Measurements from ENCODE around the gene RBM47. TPM values are rescaled to one million over a fixed set of nuclear protein-coding genes. Genes with fewer than 3 reads are reported as not detected.

RBM47 gene
- total RNA-seq, 1 donor from 2014 or later: 61.1 TPM

- TF ChIP-seq POLR2AphosphoS5 (IDR thresholded peaks at IDR 0.05; ENCODE audit: insufficient read depth in 1 of 2, low read depth in 1 of 2): no peak
- TF ChIP-seq POLR2A (IDR thresholded peaks at IDR 0.05): no peak
- TF ChIP-seq CTCF (IDR thresholded peaks at IDR 0.05): no peak
- H3K9me3 ChIP-seq: no peaks in the 10 kb centered on the region
- intact Hi-C loops (cut with DNase I): loop anchor here (1.0 kb wide), 1 partner anchor 13 kb away; no protein-coding TSS in a partner anchor
- no peaks in the 10 kb centered on the region for H3K4me1 ChIP-seq
- DNase-seq (ENCODE audit: extremely low spot score in 2 of 2): no peak
- no peaks in the 10 kb centered on the region for H3K36me3 ChIP-seq
- H3K4me3 ChIP-seq: no peak overlapping the region
- no peaks in the 10 kb centered on the region for H3K27me3 ChIP-seq
- no peak overlapping the region for H3K27ac ChIP-seq
Observed at GRCh38 chr4:40389986-40390385, 239.7 kb downstream of the RBM47 start.

- Histone ChIP-seq H3K27me3 (no peaks in the 10 kb centered on the region), H3K4me3 (no peak overlapping the region), H3K4me1 (no peaks in the 10 kb centered on the region), H3K9me3 (no peaks in the 10 kb centered on the region), H3K27ac (no peak overlapping the region), H3K36me3 (no peaks in the 10 kb centered on the region)
- no peak for DNase-seq (ENCODE audit: extremely low spot score in 2 of 2)
- intact Hi-C loops (cut with DNase I): no loop called here
- no peak for TF ChIP-seq POLR2A (IDR thresholded peaks at IDR 0.05)
- TF ChIP-seq CTCF (IDR thresholded peaks at IDR 0.05): no peak
- no peak for TF ChIP-seq POLR2AphosphoS5 (IDR thresholded peaks at IDR 0.05; ENCODE audit: insufficient read depth in 1 of 2, low read depth in 1 of 2)
Observed at GRCh38 chr4:40388239-40388638, 241.4 kb downstream of the RBM47 start.

- Histone ChIP-seq H3K4me1 (no peaks in the 10 kb centered on the region), H3K9me3 (no peaks in the 10 kb centered on the region), H3K27ac (no peak overlapping the region), H3K4me3 (no peak overlapping the region), H3K36me3 (no peaks in the 10 kb centered on the region), H3K27me3 (no peaks in the 10 kb centered on the region)
- intact Hi-C loops (cut with DNase I): no loop called here
- no peak for DNase-seq (ENCODE audit: extremely low spot score in 2 of 2)
- no peak for TF ChIP-seq POLR2AphosphoS5 (IDR thresholded peaks at IDR 0.05; ENCODE audit: insufficient read depth in 1 of 2, low read depth in 1 of 2)
- TF ChIP-seq CTCF (IDR thresholded peaks at IDR 0.05): no peak
- TF ChIP-seq POLR2A (IDR thresholded peaks at IDR 0.05): no peak
Observed at GRCh38 chr4:40380647-40381046, 249.0 kb downstream of the RBM47 start.

GRCh38 chr4:40379248-40379647, 250.4 kb downstream of the RBM47 start:
- TF ChIP-seq CTCF (IDR thresholded peaks at IDR 0.05) (no peak), POLR2A (IDR thresholded peaks at IDR 0.05) (no peak), POLR2AphosphoS5 (IDR thresholded peaks at IDR 0.05; ENCODE audit: insufficient read depth in 1 of 2, low read depth in 1 of 2) (no peak)
- H3K4me1 ChIP-seq: no peaks in the 10 kb centered on the region
- H3K36me3 ChIP-seq: no peaks in the 10 kb centered on the region
- no peak overlapping the region for H3K4me3 ChIP-seq
- no peak overlapping the region for H3K27ac ChIP-seq
- H3K9me3 ChIP-seq: no peaks in the 10 kb centered on the region
- intact Hi-C loops (cut with DNase I): no loop called here
- no peak for DNase-seq (ENCODE audit: extremely low spot score in 2 of 2)
- H3K27me3 ChIP-seq: no peaks in the 10 kb centered on the region

- no peak for TF ChIP-seq POLR2AphosphoS5 (IDR thresholded peaks at IDR 0.05; ENCODE audit: insufficient read depth in 1 of 2, low read depth in 1 of 2)
- no peak for TF ChIP-seq CTCF (IDR thresholded peaks at IDR 0.05)
- no peak for TF ChIP-seq POLR2A (IDR thresholded peaks at IDR 0.05)
- Histone ChIP-seq H3K27ac (no peak overlapping the region), H3K27me3 (no peaks in the 10 kb centered on the region), H3K9me3 (no peaks in the 10 kb centered on the region), H3K4me1 (no peaks in the 10 kb centered on the region), H3K36me3 (no peaks in the 10 kb centered on the region), H3K4me3 (no peak overlapping the region)
- DNase-seq (ENCODE audit: extremely low spot score in 2 of 2): no peak
- intact Hi-C loops (cut with DNase I): no loop called here
Observed at GRCh38 chr4:40378619-40379018, 251.0 kb downstream of the RBM47 start.

Data from vagina (tissue), 2 donors.